OCI-LY3 (cell line): ENCODE data around the gene DDX51.
A peak's percentile ranks its signal among the peaks of the same experiment; 100 is the strongest.

Source experiments
- H2AFZ ChIP-seq: fragments of 200-600, 300-600 bp; shearing (Covaris generic); 2 replicates; pipeline ENCODE4 v1.6.0; 2014; ENCODE audit warnings: antibody characterized with exemption, low read depth, low read length
- H3K27ac ChIP-seq: fragments of 200-600, 300-600 bp; sonication (generic); 2 replicates; pipeline ENCODE4 v1.5.1; 2014; ENCODE audit warnings: mild to moderate bottlenecking, low read length, moderate library complexity, mixed read lengths
- H3K27me3 ChIP-seq: fragments of 200-600, 300-600 bp; sonication (generic); 2 replicates; pipeline ENCODE4 v1.6.1; 2014; ENCODE audit warnings: low read depth, low read length, mixed read lengths
- H3K36me3 ChIP-seq: fragments of 200-600, 300-600 bp; sonication (generic); replicated peaks from 2 replicates; pipeline ENCODE3; 2014; ENCODE audit warnings: low read depth, low read length, mixed read lengths
- H3K4me1 ChIP-seq: fragments of 300-600, 200-600 bp; sonication (generic); 2 replicates; pipeline ENCODE4 v1.6.1; 2014; ENCODE audit warnings: low read length, mixed read lengths
- H3K4me2 ChIP-seq: fragments of 200-600, 300-600 bp; sonication (generic); 2 replicates; pipeline ENCODE4 v1.6.1; 2014; ENCODE audit warnings: low read length, mixed read lengths
- H3K4me3 ChIP-seq: fragments of 300-600, 200-600 bp; sonication (generic); 2 replicates; pipeline ENCODE4 v1.5.1; 2014; ENCODE audit warnings: antibody characterized with exemption, mild to moderate bottlenecking, low read length, moderate library complexity
- H3K79me2 ChIP-seq: fragments of 300-600, 200-600 bp; shearing (Covaris generic); 2 replicates; pipeline ENCODE4 v1.6.1; 2014; ENCODE audit warnings: mild to moderate bottlenecking, low read length, mixed read lengths
- H3K9ac ChIP-seq: fragments of 300-600, 200-600 bp; shearing (Covaris generic); 2 replicates; pipeline ENCODE4 v1.6.0; 2014; ENCODE audit warnings: mild to moderate bottlenecking, low read length, moderate library complexity
- H3K9me3 ChIP-seq: fragments of 200-600, 300-600 bp; shearing (Covaris generic); 2 replicates; pipeline ENCODE4 v1.6.1; 2014; ENCODE audit warnings: low read length, mixed read lengths; ENCODE audit not compliant: insufficient read depth
- H4K20me1 ChIP-seq: fragments of 200-600, 300-600 bp; sonication (generic); 2 replicates; pipeline ENCODE4 v1.6.1; 2016; ENCODE audit warnings: low read length, mixed read lengths; ENCODE audit not compliant: insufficient read depth
- EZH2phosphoT487 ChIP-seq: fragments of 200-600 bp; shearing (Covaris generic); IDR thresholded peaks from 2 replicates; pipeline ENCODE4 v1.6.1; 2018; ENCODE audit warnings: antibody characterized with exemption, mixed run types, low read depth
- TF ChIP-seq, protein P1 (sequence below): fragments of 200-600, 300-600 bp; sonication (generic); IDR thresholded peaks from 2 replicates; pipeline ENCODE4 v1.5.1; 2014; ENCODE audit warnings: antibody characterized with exemption, low read length, low read depth

Gene DDX51

DNA sequence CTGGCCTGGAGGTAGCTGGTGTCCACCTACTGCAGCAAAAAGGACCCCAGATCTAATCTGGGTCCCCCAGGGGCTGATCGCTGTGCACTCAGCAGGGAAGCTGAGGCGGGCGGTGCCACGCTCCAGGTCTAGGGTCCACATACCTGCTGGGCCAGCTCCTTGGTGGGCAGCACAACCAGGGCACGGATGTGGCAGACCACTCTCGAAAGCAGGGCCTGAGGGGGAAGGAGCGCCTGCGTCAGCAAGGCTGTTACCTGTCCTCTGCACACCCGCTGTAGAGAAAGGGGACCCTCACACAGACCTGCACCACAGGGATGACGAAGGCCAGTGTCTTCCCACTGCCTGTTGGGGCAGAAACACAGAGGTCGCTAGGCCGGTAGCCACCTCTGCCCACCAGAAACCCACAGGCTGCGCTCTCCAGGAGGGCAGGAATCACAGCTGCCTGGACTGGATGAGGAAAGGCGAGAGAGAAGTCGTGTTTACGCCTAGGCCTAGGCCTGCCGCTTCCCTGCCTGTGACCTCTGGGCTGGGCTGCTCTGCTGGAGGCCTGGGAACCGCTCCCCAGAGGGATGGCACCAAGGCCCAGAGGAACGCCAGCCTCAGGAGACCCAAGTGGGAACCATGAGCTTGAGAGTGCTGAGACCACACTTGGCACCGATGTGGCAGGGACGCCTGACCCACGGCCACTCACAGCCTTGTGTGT, 2.0 kb downstream of the DDX51 start:
- Histone ChIP-seq H3K79me2 (peaks cover 56% of the 10 kb centered on the region), H3K4me3 (0 out of 2 replicates have a peak overlapping the region, but pooled peaks have one; percentile 100), H3K27ac (no peak overlapping the region), H3K36me3 (peaks cover 41% of the 10 kb centered on the region), H3K4me1 (peaks cover 16% of the 10 kb centered on the region), H3K27me3 (no peaks in the 10 kb centered on the region), H3K9me3 (no peaks in the 10 kb centered on the region), H4K20me1 (no peaks in the 10 kb centered on the region), H3K4me2 (peak overlapping the region; percentile 97; the same call in 1 of the 2 replicates), H2AFZ (no peak overlapping the region), H3K9ac (no peak overlapping the region)
- TF ChIP-seq EZH2phosphoT487 = no peak

DNA sequence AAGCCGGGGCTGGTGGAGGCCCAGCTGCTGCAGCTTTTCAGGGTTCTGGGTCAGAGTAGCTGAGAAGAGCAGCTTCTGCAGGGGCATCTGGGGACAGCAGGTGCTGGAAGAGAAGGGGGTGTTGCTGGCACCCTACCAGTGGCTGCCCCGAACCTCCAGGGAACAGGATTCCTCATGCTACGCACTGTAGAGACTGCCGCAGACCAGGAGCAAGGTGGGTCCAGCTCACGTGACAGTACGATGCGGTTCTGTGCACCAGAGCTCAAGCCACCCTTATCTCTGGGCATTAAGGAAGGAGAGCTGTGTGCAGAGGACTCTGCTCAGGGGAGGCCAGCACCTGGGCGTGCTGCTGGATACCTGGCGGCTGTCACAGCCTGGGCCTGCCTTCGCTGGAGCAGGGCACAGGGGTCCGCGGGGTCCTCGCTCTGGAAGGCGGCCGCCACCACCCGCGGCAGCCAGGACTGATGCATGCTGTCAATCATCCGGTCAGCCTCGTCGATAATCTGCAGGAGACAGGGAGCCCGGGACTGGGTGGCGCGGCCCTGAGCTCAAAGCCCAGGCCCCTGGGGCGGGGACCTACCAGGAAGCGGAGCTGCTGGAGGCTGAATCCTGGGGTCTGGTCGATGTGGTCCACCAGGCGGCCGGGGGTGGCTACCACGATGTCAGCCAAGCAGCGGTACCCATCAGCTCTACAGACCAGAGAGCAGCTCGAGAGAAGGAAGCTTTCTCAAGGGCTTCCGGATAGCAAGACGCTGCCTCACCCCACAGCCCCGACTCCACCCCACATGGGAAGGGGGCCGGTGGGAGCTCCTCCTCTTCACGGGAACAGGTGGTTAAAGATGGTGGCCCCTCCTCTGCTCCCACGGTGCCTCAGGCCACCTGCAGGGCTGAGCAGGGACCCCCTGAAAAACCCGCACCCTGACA, 2.9 kb downstream of the DDX51 start:
- no peaks in the 10 kb centered on the region for H4K20me1 ChIP-seq

DNA sequence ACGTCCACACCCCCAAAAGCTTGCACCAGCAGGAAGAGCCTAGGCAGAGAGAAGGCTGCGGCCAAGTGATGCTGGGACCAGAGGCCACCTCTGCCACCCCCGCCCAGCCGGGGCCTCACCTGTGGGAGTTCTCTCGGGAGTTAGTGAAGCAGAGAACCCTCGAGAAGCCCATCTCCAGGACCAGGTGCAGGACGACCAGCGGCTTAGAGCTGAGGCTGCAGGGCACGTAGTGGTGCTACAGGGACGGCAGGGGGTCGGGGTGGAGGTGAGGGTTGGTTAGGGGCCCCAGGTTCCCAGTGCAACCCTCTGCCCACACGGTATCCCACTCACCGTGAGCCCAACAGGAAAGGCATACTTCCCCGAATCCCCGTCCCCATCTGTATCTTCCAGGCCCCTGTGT, 3.6 kb downstream of the DDX51 start:
- H3K4me3 ChIP-seq = no peak overlapping the region
- no peaks in the 10 kb centered on the region for H3K27me3 ChIP-seq
- peaks cover 40% of the 10 kb centered on the region for H3K79me2 ChIP-seq
- H3K27ac ChIP-seq = no peak overlapping the region
- H3K36me3 ChIP-seq = peaks cover 35% of the 10 kb centered on the region
- H3K9me3 ChIP-seq = no peaks in the 10 kb centered on the region
- H3K4me1 ChIP-seq = peaks cover 13% of the 10 kb centered on the region
- no peak for TF ChIP-seq EZH2phosphoT487
- TF ChIP-seq, protein P1, sequence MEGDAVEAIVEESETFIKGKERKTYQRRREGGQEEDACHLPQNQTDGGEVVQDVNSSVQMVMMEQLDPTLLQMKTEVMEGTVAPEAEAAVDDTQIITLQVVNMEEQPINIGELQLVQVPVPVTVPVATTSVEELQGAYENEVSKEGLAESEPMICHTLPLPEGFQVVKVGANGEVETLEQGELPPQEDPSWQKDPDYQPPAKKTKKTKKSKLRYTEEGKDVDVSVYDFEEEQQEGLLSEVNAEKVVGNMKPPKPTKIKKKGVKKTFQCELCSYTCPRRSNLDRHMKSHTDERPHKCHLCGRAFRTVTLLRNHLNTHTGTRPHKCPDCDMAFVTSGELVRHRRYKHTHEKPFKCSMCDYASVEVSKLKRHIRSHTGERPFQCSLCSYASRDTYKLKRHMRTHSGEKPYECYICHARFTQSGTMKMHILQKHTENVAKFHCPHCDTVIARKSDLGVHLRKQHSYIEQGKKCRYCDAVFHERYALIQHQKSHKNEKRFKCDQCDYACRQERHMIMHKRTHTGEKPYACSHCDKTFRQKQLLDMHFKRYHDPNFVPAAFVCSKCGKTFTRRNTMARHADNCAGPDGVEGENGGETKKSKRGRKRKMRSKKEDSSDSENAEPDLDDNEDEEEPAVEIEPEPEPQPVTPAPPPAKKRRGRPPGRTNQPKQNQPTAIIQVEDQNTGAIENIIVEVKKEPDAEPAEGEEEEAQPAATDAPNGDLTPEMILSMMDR = no peak
- H3K4me2 ChIP-seq = no peak overlapping the region
- no peak overlapping the region for H3K9ac ChIP-seq
- H2AFZ ChIP-seq = no peak overlapping the region
- H4K20me1 ChIP-seq = no peaks in the 10 kb centered on the region

More for the DNA sequence above, 2.9 kb downstream of the DDX51 start:
- TF ChIP-seq, protein P1 = no peak
- no peak for TF ChIP-seq EZH2phosphoT487
- no peak overlapping the region for H2AFZ ChIP-seq
- H3K36me3 ChIP-seq = peaks cover 37% of the 10 kb centered on the region
- no peaks in the 10 kb centered on the region for H3K27me3 ChIP-seq
- no peaks in the 10 kb centered on the region for H3K9me3 ChIP-seq
- H3K9ac ChIP-seq = no peak overlapping the region
- H3K79me2 ChIP-seq = peaks cover 47% of the 10 kb centered on the region
- H3K4me2 ChIP-seq = no peak overlapping the region
- no peak overlapping the region for H3K4me3 ChIP-seq
- H3K27ac ChIP-seq = no peak overlapping the region
- H3K4me1 ChIP-seq = peaks cover 16% of the 10 kb centered on the region

DNA sequence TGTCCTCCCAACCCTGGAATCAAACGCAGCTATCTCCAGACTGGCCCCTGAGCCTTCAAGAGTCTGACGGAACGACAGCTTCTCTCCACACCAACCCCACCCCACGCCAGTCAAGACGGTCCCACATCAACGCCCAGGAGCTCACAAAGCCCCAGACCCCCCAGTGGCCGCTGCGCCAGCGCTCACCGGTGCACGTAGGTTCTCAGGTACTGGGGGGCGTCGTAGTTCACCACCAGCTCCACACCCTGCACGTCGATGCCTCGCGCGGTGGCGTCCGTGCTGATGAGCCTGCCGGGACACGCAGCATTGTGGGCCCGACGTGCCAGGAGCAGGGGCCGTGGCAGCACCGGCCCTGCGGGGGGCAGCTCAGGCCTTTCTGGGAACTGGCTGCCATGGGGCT, 4.2 kb downstream of the DDX51 start:
- Histone ChIP-seq H3K4me3 (no peak overlapping the region), H3K9me3 (no peaks in the 10 kb centered on the region), H3K4me2 (no peak overlapping the region), H3K9ac (no peak overlapping the region), H2AFZ (no peak overlapping the region), H3K27me3 (no peaks in the 10 kb centered on the region), H3K79me2 (peaks cover 34% of the 10 kb centered on the region), H3K4me1 (peaks cover 8% of the 10 kb centered on the region), H3K27ac (no peak overlapping the region), H4K20me1 (no peaks in the 10 kb centered on the region), H3K36me3 (peaks cover 35% of the 10 kb centered on the region)
- no peak for TF ChIP-seq EZH2phosphoT487
